OCI-M2 (cell line): ENCODE data around the gene MISP3.
A peak's percentile ranks its signal among the peaks of the same experiment; 100 is the strongest.

Experiments
- DNase-seq: peaks from one replicate; lab custom pipeline; 2025; ENCODE audit not compliant: unreplicated experiment; lab: John Stamatoyannopoulos, UW

MISP3 gene

GRCh38 chr19:14101003-14101545 lies 28.5 kb downstream of the MISP3 start:
- no peak for DNase-seq

- DNase-seq, result no peak
These were observed 29.6 kb downstream of the MISP3 start for GRCh38 chr19:14102102-14102696.

- DNase-seq, result no peak
These were observed 30.2 kb downstream of the MISP3 start for GRCh38 chr19:14102756-14103155.

GRCh38 chr19:14103310-14103709 lies 30.7 kb downstream of the MISP3 start:
- DNase-seq, result no peak

GRCh38 chr19:14105680-14106079 lies 33.1 kb downstream of the MISP3 start:
- DNase-seq, result no peak

GRCh38 chr19:14106840-14107239 lies 34.3 kb downstream of the MISP3 start:
- no peak for DNase-seq

- no peak for DNase-seq
These were observed 35.2 kb downstream of the MISP3 start for GRCh38 chr19:14107581-14108461.

GRCh38 chr19:14110650-14111049 lies 38.1 kb downstream of the MISP3 start:
- no peak for DNase-seq

GRCh38 chr19:14111486-14111885 lies 38.9 kb downstream of the MISP3 start:
- no peak for DNase-seq

- DNase-seq, result no peak
These were observed 39.6 kb downstream of the MISP3 start for GRCh38 chr19:14112051-14112808.

- DNase-seq, result no peak
These were observed 40.3 kb downstream of the MISP3 start for GRCh38 chr19:14112809-14113385.

- no peak for DNase-seq
These were observed 41.3 kb downstream of the MISP3 start for GRCh38 chr19:14113762-14114414.

- DNase-seq, result no peak
These were observed 41.9 kb downstream of the MISP3 start for GRCh38 chr19:14114439-14114838.

- DNase-seq, result no peak
These were observed 42.3 kb downstream of the MISP3 start for GRCh38 chr19:14114854-14115253.

- no peak for DNase-seq
These were observed 43.2 kb downstream of the MISP3 start for GRCh38 chr19:14115756-14116155.

- no peak for DNase-seq
These were observed 43.9 kb downstream of the MISP3 start for GRCh38 chr19:14116525-14116917.

GRCh38 chr19:14116918-14117578 lies 44.5 kb downstream of the MISP3 start:
- DNase-seq, result no peak

GRCh38 chr19:14117668-14118164 lies 45.1 kb downstream of the MISP3 start, which contains the start of gene PRKACA:
Gene PRKACA, minus strand, starts transcription at chr19:14117762. Its CDS starts 215 bp downstream, at chr19:14117547.
- DNase-seq, result peak; percentile 97

GRCh38 chr19:14118165-14119051 lies 45.8 kb downstream of the MISP3 start:
- peak; percentile 33 for DNase-seq
